Caco-2 (cell line): ENCODE measurements around the gene CD2AP. TPM values are rescaled to one million over a fixed set of nuclear protein-coding genes. Genes with fewer than 3 reads are reported as not detected.
"Not testable (repeated sequence)": the region's sequence is repeated elsewhere in the genome, so short reads cannot be mapped to it uniquely, and the experiment has no call there.

Experiments used
- BruUV-seq: library from RNA; stranded (reverse); fragments of 400-500 nt; replicated peaks from 2 replicates; lab custom pipeline; 2021; lab: Mats Ljungman, UMichigan
- CTCF ChIA-PET: fragments of 300-600 bp; sonication (Branson Sonifier 250); formaldehyde crosslinking; loops from one replicate; lab custom pipeline; 2022; ENCODE audit warnings: antibody characterized with exemption; lab: Charles Lee
- POLR2A ChIA-PET: fragments of 300-600 bp; sonication (Branson Sonifier 250); formaldehyde crosslinking; loops from one replicate; lab custom pipeline; 2022; ENCODE audit warnings: antibody characterized with exemption; lab: Charles Lee
- DNase-seq, 2 experiments: peaks; one replicate each; pipeline versions ENCODE4 v3.0.0 to v3.0.0-alpha.2; 2020 to 2022
- H3K27me3 ChIP-seq: replicated peaks from 2 replicates; pipeline ENCODE4 v1.6.0; 2011; ENCODE audit warnings: low read length; ENCODE audit not compliant: control insufficient read depth, insufficient read depth
- H3K36me3 ChIP-seq: 2 replicates; pipeline ENCODE4 v1.5.1; 2011; ENCODE audit warnings: low read length; ENCODE audit not compliant: control insufficient read depth, insufficient read depth
- H3K4me1 ChIP-seq: fragments of 250-450 bp; sonication (Bioruptor Pico); 2 replicates; pipeline ENCODE4 v1.5.1; 2020; ENCODE audit warnings: mild to moderate bottlenecking
- H3K4me3 ChIP-seq: 2 replicates; pipeline ENCODE4 v1.5.1; 2011; ENCODE audit warnings: low read depth, mild to moderate bottlenecking, control low read depth, low read length
- H3K9me3 ChIP-seq: fragments of 250-450 bp; sonication (Bioruptor Pico); 2 replicates; pipeline ENCODE4 v1.5.1; 2020; ENCODE audit warnings: mild to moderate bottlenecking, moderate library complexity
- H3K27ac Mint-ChIP-seq: one replicate; pipeline ENCODE4 v1.8.0; 2022; ENCODE audit warnings: mixed read lengths; ENCODE audit not compliant: unreplicated experiment
- H3K27me3 Mint-ChIP-seq: one replicate; pipeline ENCODE4 v1.8.0; 2022; ENCODE audit warnings: mixed read lengths; ENCODE audit not compliant: insufficient read depth, unreplicated experiment
- H3K36me3 Mint-ChIP-seq: one replicate; pipeline ENCODE4 v1.8.0; 2022; ENCODE audit warnings: mild to moderate bottlenecking, mixed read lengths; ENCODE audit not compliant: insufficient read depth, unreplicated experiment
- H3K4me1 Mint-ChIP-seq: one replicate; pipeline ENCODE4 v1.8.0; 2022; ENCODE audit warnings: low read depth, mixed read lengths; ENCODE audit not compliant: unreplicated experiment
- H3K4me3 Mint-ChIP-seq: one replicate; pipeline ENCODE4 v1.8.0; 2022; ENCODE audit warnings: mild to moderate bottlenecking, moderate library complexity, mixed read lengths; ENCODE audit not compliant: unreplicated experiment
- H3K9me3 Mint-ChIP-seq: one replicate; pipeline ENCODE4 v1.8.0; 2022; ENCODE audit warnings: mixed read lengths; ENCODE audit not compliant: unreplicated experiment
- CTCF ChIP-seq, 2 experiments: fragments of 200-600 bp in 1 of 2; IDR thresholded peaks; 1 replicate in 1 of 2; 2 replicates in 1 of 2; pipeline versions ENCODE4 v1.5.1 to v1.8.0; 2011 to 2022; ENCODE audit warnings: antibody characterized with exemption in 1 of 2, control low read depth in 1 of 2, inconsistent platforms in 1 of 2, low read depth in 1 of 2, low read length in 1 of 2, mild to moderate bottlenecking in 1 of 2, moderate library complexity in 1 of 2; ENCODE audit not compliant: insufficient read depth in 1 of 2, severe bottlenecking in 1 of 2, unreplicated experiment in 1 of 2
- intact Hi-C: fragments of 100-400 bp; cut with micrococcal nuclease; formaldehyde crosslinking; loops from one replicate; pipeline ENCODE4 v1.10.0; 2022; ENCODE audit not compliant: unreplicated experiment
- total RNA-seq: library from RNA; stranded (reverse); gene quantifications from 2 replicates; pipeline ENCODE4 v1.2.3, GENCODE V29; 2022

CD2AP gene
- total RNA-seq, 1 experiment from 2014 or later, result 65.3 TPM

- H3K36me3 Mint-ChIP-seq, result no peaks in the 10 kb centered on the region
- H3K4me1 ChIP-seq, result no peaks in the 10 kb centered on the region
- intact Hi-C loops, result no loop called here
- no peak overlapping the region for H3K4me3 ChIP-seq
- peaks cover 7% of the 10 kb centered on the region for H3K4me1 Mint-ChIP-seq
- H3K9me3 Mint-ChIP-seq, result no peaks in the 10 kb centered on the region
- POLR2A ChIA-PET, result no interaction called here
- H3K4me3 Mint-ChIP-seq, result no peak overlapping the region
- BruUV-seq, result no TSS peak
- TF ChIP-seq CTCF (IDR thresholded peaks at IDR 0.05; ENCODE audit: insufficient read depth in 1 of 2, low read depth in 1 of 2, low read length in 1 of 2, severe bottlenecking in 1 of 2, unreplicated experiment in 1 of 2), result no peak
- H3K36me3 ChIP-seq, result no peaks in the 10 kb centered on the region
- no peaks in the 10 kb centered on the region for H3K27me3 Mint-ChIP-seq
- no peak overlapping the region for H3K27ac Mint-ChIP-seq
- H3K9me3 ChIP-seq, result no peaks in the 10 kb centered on the region
- no peaks in the 10 kb centered on the region for H3K27me3 ChIP-seq
- no peak for DNase-seq
- CTCF ChIA-PET, result no interaction called here
These were observed 36.9 kb upstream of the CD2AP start for GRCh38 chr6:47440719-47441118.

DNA sequence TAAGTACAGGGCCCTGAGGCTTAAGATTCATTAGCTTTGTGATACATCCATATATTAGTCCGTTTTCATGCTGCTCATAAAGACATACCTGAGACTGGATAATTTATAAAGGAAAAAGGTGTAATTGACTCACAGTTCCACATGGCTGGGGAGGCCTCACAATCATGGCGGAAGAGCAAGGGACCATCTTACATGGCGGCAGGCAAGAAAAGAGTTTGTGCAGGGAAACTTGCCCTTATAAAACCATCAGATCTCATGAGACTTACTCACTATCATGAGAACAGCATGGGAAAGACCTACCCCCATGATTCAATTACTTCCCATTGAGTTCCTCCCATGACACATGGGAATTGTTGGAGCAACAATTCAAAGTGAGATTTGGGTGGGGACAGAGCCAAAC, 32.6 kb upstream of the CD2AP start:
- H3K36me3 Mint-ChIP-seq, POLR2A ChIA-PET, H3K9me3 ChIP-seq, H3K4me1 Mint-ChIP-seq, intact Hi-C loops, CTCF ChIA-PET, H3K4me3 ChIP-seq, DNase-seq, H3K9me3 Mint-ChIP-seq, H3K4me1 ChIP-seq, H3K27me3 Mint-ChIP-seq, H3K36me3 ChIP-seq, BruUV-seq, H3K27ac Mint-ChIP-seq, H3K4me3 Mint-ChIP-seq, H3K27me3 ChIP-seq: not testable (repeated sequence)

- Mint-ChIP-seq H3K36me3 (no peaks in the 10 kb centered on the region), H3K27ac (no peak overlapping the region), H3K27me3 (no peaks in the 10 kb centered on the region), H3K4me1 (no peaks in the 10 kb centered on the region), H3K9me3 (no peaks in the 10 kb centered on the region), H3K4me3 (no peak overlapping the region)
- no peak for DNase-seq
- no peak for TF ChIP-seq CTCF (IDR thresholded peaks at IDR 0.05; ENCODE audit: insufficient read depth in 1 of 2, low read depth in 1 of 2, low read length in 1 of 2, severe bottlenecking in 1 of 2, unreplicated experiment in 1 of 2)
- Histone ChIP-seq H3K4me3 (no peak overlapping the region), H3K4me1 (no peaks in the 10 kb centered on the region), H3K9me3 (no peaks in the 10 kb centered on the region; the same call in 1 of the 2 replicates), H3K36me3 (no peaks in the 10 kb centered on the region), H3K27me3 (no peaks in the 10 kb centered on the region)
- POLR2A ChIA-PET, result no interaction called here
- CTCF ChIA-PET, result no interaction called here
- intact Hi-C loops, result no loop called here
- no TSS peak for BruUV-seq
These were observed 30.8 kb upstream of the CD2AP start for GRCh38 chr6:47446669-47447330.
